ENCODE data around the gene KCNK3.
"Not testable (repeated sequence)": the region's sequence is repeated elsewhere in the genome, so short reads cannot be mapped to it uniquely, and the experiment has no call there.

Gene KCNK3

DNA sequence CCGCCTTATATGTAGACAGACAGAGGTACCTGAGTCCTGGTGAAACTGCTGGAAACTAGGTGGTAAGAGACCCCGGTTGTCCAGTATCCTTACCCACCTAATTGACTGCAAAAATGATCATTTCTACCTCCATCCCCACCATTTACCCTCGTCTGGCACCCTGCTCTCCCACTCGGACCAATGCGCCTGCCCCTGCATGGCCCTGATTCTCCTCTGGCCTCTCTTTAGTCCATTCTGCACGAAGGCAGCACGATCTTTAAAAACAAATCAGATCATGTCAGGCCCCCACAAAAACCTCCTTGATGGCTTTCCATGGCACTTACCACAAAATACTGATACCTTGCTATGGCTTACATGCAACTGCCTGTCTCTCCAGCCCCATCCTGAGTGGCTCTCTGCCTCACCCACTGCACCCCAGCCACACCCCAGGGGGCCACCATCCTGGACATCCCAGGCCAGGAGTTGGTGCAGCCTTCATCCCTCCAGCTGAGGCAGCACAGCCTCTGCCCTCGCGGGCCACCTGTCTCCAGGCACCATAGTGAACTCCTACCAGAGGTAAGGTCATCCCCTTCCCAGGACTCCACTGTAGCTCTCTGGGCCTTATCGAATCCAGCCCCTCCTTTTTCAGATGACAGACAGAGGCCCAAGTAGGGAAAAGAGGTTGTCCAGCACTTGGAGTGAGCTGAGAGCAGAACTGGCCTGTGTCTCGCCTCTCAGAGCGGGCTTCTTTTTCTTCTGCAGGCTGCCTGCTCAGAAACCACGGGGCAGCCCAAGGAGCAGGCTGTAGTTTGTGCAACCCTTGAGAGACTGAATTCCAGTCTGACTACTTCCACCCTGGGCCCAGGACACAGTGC lies 39.1 kb upstream of the KCNK3 start:
- Histone ChIP-seq H3K4me2 (no peak overlapping the region), H2AFZ (ENCODE audit: low read depth) (no peak overlapping the region), H3K36me3 (ENCODE audit: insufficient read depth) (no peaks in the 10 kb centered on the region), H3K9ac (no peak overlapping the region), H4K20me1 (ENCODE audit: insufficient read depth) (no peaks in the 10 kb centered on the region), H3K27me3 (ENCODE audit: insufficient read depth, low read depth) (peaks cover 24% of the 10 kb centered on the region; the same call in 1 of the 2 replicates), H3K4me3 (IDR thresholded peaks at IDR 0.05; ENCODE audit: insufficient read depth, low read depth, low read length) (no peak overlapping the region), H3K79me2 (ENCODE audit: insufficient read depth, low read depth) (no peaks in the 10 kb centered on the region), H3K27ac (no peak overlapping the region), H3K4me1 (ENCODE audit: low read depth, poor library complexity, severe bottlenecking) (no peaks in the 10 kb centered on the region)
- TF ChIP-seq, protein P1, sequence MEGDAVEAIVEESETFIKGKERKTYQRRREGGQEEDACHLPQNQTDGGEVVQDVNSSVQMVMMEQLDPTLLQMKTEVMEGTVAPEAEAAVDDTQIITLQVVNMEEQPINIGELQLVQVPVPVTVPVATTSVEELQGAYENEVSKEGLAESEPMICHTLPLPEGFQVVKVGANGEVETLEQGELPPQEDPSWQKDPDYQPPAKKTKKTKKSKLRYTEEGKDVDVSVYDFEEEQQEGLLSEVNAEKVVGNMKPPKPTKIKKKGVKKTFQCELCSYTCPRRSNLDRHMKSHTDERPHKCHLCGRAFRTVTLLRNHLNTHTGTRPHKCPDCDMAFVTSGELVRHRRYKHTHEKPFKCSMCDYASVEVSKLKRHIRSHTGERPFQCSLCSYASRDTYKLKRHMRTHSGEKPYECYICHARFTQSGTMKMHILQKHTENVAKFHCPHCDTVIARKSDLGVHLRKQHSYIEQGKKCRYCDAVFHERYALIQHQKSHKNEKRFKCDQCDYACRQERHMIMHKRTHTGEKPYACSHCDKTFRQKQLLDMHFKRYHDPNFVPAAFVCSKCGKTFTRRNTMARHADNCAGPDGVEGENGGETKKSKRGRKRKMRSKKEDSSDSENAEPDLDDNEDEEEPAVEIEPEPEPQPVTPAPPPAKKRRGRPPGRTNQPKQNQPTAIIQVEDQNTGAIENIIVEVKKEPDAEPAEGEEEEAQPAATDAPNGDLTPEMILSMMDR (conservative IDR thresholded peaks at IDR 0.05; ENCODE audit: low read depth, low read length), result no peak

GRCh38 chr2:26654061-26654340 lies 38.5 kb upstream of the KCNK3 start:
- TF ChIP-seq, protein P1 (conservative IDR thresholded peaks at IDR 0.05; ENCODE audit: low read depth, low read length), result no peak
- Histone ChIP-seq H3K79me2 (ENCODE audit: insufficient read depth, low read depth) (no peaks in the 10 kb centered on the region), H3K4me3 (IDR thresholded peaks at IDR 0.05; ENCODE audit: insufficient read depth, low read depth, low read length) (no peak overlapping the region), H3K36me3 (ENCODE audit: insufficient read depth) (no peaks in the 10 kb centered on the region), H2AFZ (ENCODE audit: low read depth) (no peak overlapping the region), H3K9ac (no peak overlapping the region), H3K27ac (no peak overlapping the region), H3K4me1 (ENCODE audit: low read depth, poor library complexity, severe bottlenecking) (no peaks in the 10 kb centered on the region), H3K27me3 (ENCODE audit: insufficient read depth, low read depth) (peaks cover 20% of the 10 kb centered on the region; the same call in 1 of the 2 replicates), H4K20me1 (ENCODE audit: insufficient read depth) (no peaks in the 10 kb centered on the region), H3K4me2 (no peak overlapping the region)

DNA sequence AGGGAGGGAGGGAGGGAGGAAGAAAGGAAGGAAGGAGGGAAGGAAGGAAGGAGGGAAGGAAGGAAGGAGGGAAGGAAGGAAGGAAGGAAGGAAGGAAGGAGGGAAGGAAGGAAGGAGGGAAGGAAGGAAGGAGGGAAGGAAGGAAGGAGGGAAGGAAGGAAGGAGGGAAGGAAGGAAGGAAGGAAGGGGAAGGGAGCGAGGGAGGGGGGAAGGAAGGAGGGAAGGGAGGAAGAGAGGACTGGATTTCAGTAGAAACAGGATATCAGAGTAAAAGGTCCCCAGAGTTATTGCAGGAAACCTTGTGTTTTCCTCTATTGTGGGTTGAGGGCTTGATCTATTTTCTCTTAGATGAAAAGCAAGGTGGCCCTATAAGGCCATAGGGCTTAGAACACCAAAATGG lies 37.4 kb upstream of the KCNK3 start:
- not testable (repeated sequence) for H2AFZ ChIP-seq (ENCODE audit: low read depth); H3K79me2 ChIP-seq (ENCODE audit: insufficient read depth, low read depth); H3K36me3 ChIP-seq (ENCODE audit: insufficient read depth); H3K27ac ChIP-seq; H3K4me1 ChIP-seq (ENCODE audit: low read depth, poor library complexity, severe bottlenecking); H3K4me2 ChIP-seq; H3K4me3 ChIP-seq (IDR thresholded peaks at IDR 0.05; ENCODE audit: insufficient read depth, low read depth, low read length); H4K20me1 ChIP-seq (ENCODE audit: insufficient read depth); H3K9ac ChIP-seq
- peaks cover 17% of the 10 kb centered on the region; the same call in 1 of the 2 replicates for H3K27me3 ChIP-seq (ENCODE audit: insufficient read depth, low read depth)

- H3K4me3 ChIP-seq (IDR thresholded peaks at IDR 0.05; ENCODE audit: insufficient read depth, low read depth, low read length), result no peak overlapping the region
- no peak overlapping the region for H2AFZ ChIP-seq (ENCODE audit: low read depth)
- no peak overlapping the region for H3K4me2 ChIP-seq
- H3K79me2 ChIP-seq (ENCODE audit: insufficient read depth, low read depth), result no peaks in the 10 kb centered on the region
- peaks cover 14% of the 10 kb centered on the region; the same call in 1 of the 2 replicates for H3K27me3 ChIP-seq (ENCODE audit: insufficient read depth, low read depth)
- H3K36me3 ChIP-seq (ENCODE audit: insufficient read depth), result no peaks in the 10 kb centered on the region
- no peak overlapping the region for H3K9ac ChIP-seq
- no peak overlapping the region for H3K27ac ChIP-seq
- no peaks in the 10 kb centered on the region for H3K4me1 ChIP-seq (ENCODE audit: low read depth, poor library complexity, severe bottlenecking)
- no peaks in the 10 kb centered on the region for H4K20me1 ChIP-seq (ENCODE audit: insufficient read depth)
- TF ChIP-seq, protein P1 (conservative IDR thresholded peaks at IDR 0.05; ENCODE audit: low read depth, low read length), result no peak
These were observed 36.8 kb upstream of the KCNK3 start for GRCh38 chr2:26655611-26656195.

DNA sequence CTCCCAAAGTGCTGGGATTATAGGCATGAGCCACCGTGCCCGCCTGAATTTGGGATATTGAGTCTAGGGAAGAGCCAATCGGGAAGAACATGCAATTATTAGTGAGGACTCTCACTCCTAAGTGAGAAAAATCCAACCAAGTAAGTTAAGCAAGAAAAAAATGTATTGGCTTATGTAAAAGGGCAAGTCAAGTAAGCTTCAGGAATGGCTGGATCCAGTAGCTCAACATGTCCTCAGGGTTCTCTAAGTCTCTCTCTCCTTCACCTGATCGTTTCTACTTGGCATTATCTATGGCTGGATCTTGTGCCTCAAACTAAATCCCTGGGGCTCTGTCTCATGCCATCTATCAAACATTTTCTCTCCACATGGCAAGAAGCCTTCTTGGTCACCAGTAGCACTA lies 35.3 kb upstream of the KCNK3 start:
- H3K36me3 ChIP-seq (ENCODE audit: insufficient read depth), result no peaks in the 10 kb centered on the region
- TF ChIP-seq, protein P1 (conservative IDR thresholded peaks at IDR 0.05; ENCODE audit: low read depth, low read length), result no peak
- H3K4me2 ChIP-seq, result no peak overlapping the region
- H3K27me3 ChIP-seq (ENCODE audit: insufficient read depth, low read depth), result peaks cover 14% of the 10 kb centered on the region; the same call in 1 of the 2 replicates
- no peaks in the 10 kb centered on the region for H3K4me1 ChIP-seq (ENCODE audit: low read depth, poor library complexity, severe bottlenecking)
- no peak overlapping the region for H3K27ac ChIP-seq
- H2AFZ ChIP-seq (ENCODE audit: low read depth), result no peak overlapping the region
- H3K9ac ChIP-seq, result no peak overlapping the region
- H3K4me3 ChIP-seq (IDR thresholded peaks at IDR 0.05; ENCODE audit: insufficient read depth, low read depth, low read length), result no peak overlapping the region
- H3K79me2 ChIP-seq (ENCODE audit: insufficient read depth, low read depth), result no peaks in the 10 kb centered on the region
- no peaks in the 10 kb centered on the region for H4K20me1 ChIP-seq (ENCODE audit: insufficient read depth)

All from KMS-11 (cell line).